ENCODE data around the gene PRL.

DNA sequence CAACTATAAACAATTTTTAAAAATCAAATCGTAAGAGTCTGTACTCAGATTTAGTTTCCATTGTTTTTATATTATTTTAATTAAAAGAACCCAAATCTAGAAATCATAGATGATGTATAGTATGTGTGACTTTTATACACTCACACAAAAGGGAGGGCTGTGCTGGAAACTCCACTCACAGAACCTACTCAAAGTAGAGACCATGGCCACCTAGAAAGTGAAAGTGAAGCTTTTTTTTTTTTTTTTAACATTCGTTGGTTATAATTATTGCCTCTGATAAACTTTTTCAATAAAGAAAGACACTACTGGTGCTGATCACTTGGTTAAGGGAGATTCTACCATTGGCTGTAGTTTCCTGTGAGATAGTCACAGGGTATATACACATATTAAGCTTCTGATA lies 37.9 kb upstream of the PRL start:
- TF ChIP-seq POLR2A (IDR thresholded peaks at IDR 0.05), result no peak
- TF ChIP-seq, protein P1, sequence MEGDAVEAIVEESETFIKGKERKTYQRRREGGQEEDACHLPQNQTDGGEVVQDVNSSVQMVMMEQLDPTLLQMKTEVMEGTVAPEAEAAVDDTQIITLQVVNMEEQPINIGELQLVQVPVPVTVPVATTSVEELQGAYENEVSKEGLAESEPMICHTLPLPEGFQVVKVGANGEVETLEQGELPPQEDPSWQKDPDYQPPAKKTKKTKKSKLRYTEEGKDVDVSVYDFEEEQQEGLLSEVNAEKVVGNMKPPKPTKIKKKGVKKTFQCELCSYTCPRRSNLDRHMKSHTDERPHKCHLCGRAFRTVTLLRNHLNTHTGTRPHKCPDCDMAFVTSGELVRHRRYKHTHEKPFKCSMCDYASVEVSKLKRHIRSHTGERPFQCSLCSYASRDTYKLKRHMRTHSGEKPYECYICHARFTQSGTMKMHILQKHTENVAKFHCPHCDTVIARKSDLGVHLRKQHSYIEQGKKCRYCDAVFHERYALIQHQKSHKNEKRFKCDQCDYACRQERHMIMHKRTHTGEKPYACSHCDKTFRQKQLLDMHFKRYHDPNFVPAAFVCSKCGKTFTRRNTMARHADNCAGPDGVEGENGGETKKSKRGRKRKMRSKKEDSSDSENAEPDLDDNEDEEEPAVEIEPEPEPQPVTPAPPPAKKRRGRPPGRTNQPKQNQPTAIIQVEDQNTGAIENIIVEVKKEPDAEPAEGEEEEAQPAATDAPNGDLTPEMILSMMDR (IDR thresholded peaks at IDR 0.05), result no peak
- TF ChIP-seq POLR2AphosphoS5 (IDR thresholded peaks at IDR 0.05), result no peak
